HG03045 (cell line): ENCODE results near the gene GPR152.
A peak's percentile ranks its signal among the peaks of the same experiment; 100 is the strongest.
"Not testable (repeated sequence)": the region's sequence is repeated elsewhere in the genome, so short reads cannot be mapped to it uniquely, and the experiment has no call there.

Experiments used
- ATAC-seq: cut with Tn5 transposase; IDR thresholded peaks from one replicate; pipeline ENCODE4 v1.9.1; 2021; ENCODE audit warnings: mild to moderate bottlenecking, moderate library complexity; ENCODE audit not compliant: unreplicated experiment

GPR152 gene

GRCh38 chr11:67412495-67413179, 39.9 kb downstream of the GPR152 start:
- ATAC-seq = no peak

- ATAC-seq = no peak
These were observed 40.8 kb downstream of the GPR152 start for GRCh38 chr11:67411785-67412152.

- ATAC-seq = no peak
These were observed 41.3 kb downstream of the GPR152 start for GRCh38 chr11:67410984-67411784.

- no peak for ATAC-seq
These were observed 42.1 kb downstream of the GPR152 start for GRCh38 chr11:67410369-67410831.

GRCh38 chr11:67409781-67410368, 42.7 kb downstream of the GPR152 start:
- no peak for ATAC-seq

GRCh38 chr11:67409261-67409666, 43.3 kb downstream of the GPR152 start:
- no peak for ATAC-seq

GRCh38 chr11:67408437-67409200, 43.9 kb downstream of the GPR152 start:
- ATAC-seq = no peak

GRCh38 chr11:67407688-67408163, 44.8 kb downstream of the GPR152 start:
- ATAC-seq = no peak

- no peak for ATAC-seq
These were observed 45.4 kb downstream of the GPR152 start for GRCh38 chr11:67406969-67407687.

- no peak for ATAC-seq
These were observed 46.0 kb downstream of the GPR152 start for GRCh38 chr11:67406420-67406968.

GRCh38 chr11:67405688-67406339, 46.7 kb downstream of the GPR152 start:
- no peak for ATAC-seq

- no peak for ATAC-seq
These were observed 47.3 kb downstream of the GPR152 start for GRCh38 chr11:67405196-67405567.

GRCh38 chr11:67404515-67405195, 47.9 kb downstream of the GPR152 start:
- ATAC-seq = no peak

- ATAC-seq = not testable (repeated sequence)
These were observed 49.4 kb downstream of the GPR152 start for GRCh38 chr11:67403085-67403484.

GRCh38 chr11:67402192-67402839, 50.2 kb downstream of the GPR152 start:
- ATAC-seq = not testable (repeated sequence)

GRCh38 chr11:67401495-67402191, 50.9 kb downstream of the GPR152 start, which contains the start of gene PPP1CA:
Gene PPP1CA, minus strand, starts transcription at chr11:67401858. Its CDS starts 76 bp downstream, at chr11:67401782.
- peak; percentile 64 for ATAC-seq
